ENCODE measurements around the gene MGAT4A. TPM values are rescaled to one million over a fixed set of nuclear protein-coding genes. Genes with fewer than 3 reads are reported as not detected.
A peak's percentile ranks its signal among the peaks of the same experiment; 100 is the strongest.
"Not testable (repeated sequence)": the region's sequence is repeated elsewhere in the genome, so short reads cannot be mapped to it uniquely, and the experiment has no call there.

The MGAT4A gene
- total RNA-seq, 3 donors from 2014 or later: 24.8 to 33.1 (median 32.4) TPM

GRCh38 chr2:98615481-98615880 lies 115.5 kb downstream of the MGAT4A start:
- Mint-ChIP-seq H3K27me3 (ENCODE audit: low read depth) (no peaks in the 10 kb centered on the region), H3K9me3 (no peaks in the 10 kb centered on the region), H3K36me3 (ENCODE audit: insufficient read depth) (peaks cover 54% of the 10 kb centered on the region), H3K4me3 (no peak overlapping the region), H3K4me1 (ENCODE audit: low read depth) (peaks cover 53% of the 10 kb centered on the region)
- ATAC-seq: no peak
- DNase-seq: no peak

GRCh38 chr2:98614024-98614739 lies 116.8 kb downstream of the MGAT4A start:
- Mint-ChIP-seq H3K4me3 (no peak overlapping the region), H3K9me3 (no peaks in the 10 kb centered on the region), H3K4me1 (ENCODE audit: low read depth) (peaks cover 58% of the 10 kb centered on the region), H3K27me3 (ENCODE audit: low read depth) (no peaks in the 10 kb centered on the region), H3K36me3 (ENCODE audit: insufficient read depth) (peaks cover 53% of the 10 kb centered on the region)
- DNase-seq: no peak
- ATAC-seq: no peak

- no peak for DNase-seq
- Mint-ChIP-seq H3K36me3 (ENCODE audit: insufficient read depth) (peaks cover 21% of the 10 kb centered on the region), H3K27me3 (ENCODE audit: low read depth) (no peaks in the 10 kb centered on the region), H3K4me3 (peak overlapping the region; percentile 84), H3K4me1 (ENCODE audit: low read depth) (peaks cover 71% of the 10 kb centered on the region), H3K9me3 (no peaks in the 10 kb centered on the region)
- ATAC-seq: peak in 1 of 2 donors; percentile 7
These were observed 121.8 kb downstream of the MGAT4A start for GRCh38 chr2:98608962-98609604.

- no peaks in the 10 kb centered on the region for H3K9me3 Mint-ChIP-seq
- peak; percentile 91 to 93 for ATAC-seq
- DNase-seq: peak; percentile 84
These were observed 122.6 kb downstream of the MGAT4A start, which contains the start of the genes COA5 and UNC50 for GRCh38 chr2:98608116-98608961. TSS of gene COA5 (minus strand) at chr2:98608512. CDS start at chr2:98608405, 107 bp downstream. TSS of gene UNC50 (plus strand) at chr2:98608589. CDS start at chr2:98609760, 1,171 bp downstream.

GRCh38 chr2:98607741-98608115 lies 123.2 kb downstream of the MGAT4A start:
- peak overlapping the region; percentile 84 for H3K4me3 Mint-ChIP-seq
- peaks cover 12% of the 10 kb centered on the region for H3K36me3 Mint-ChIP-seq (ENCODE audit: insufficient read depth)
- H3K27me3 Mint-ChIP-seq (ENCODE audit: low read depth): no peaks in the 10 kb centered on the region
- DNase-seq (no peak), ATAC-seq (peak in 1 of 2 donors; percentile 5)
- no peaks in the 10 kb centered on the region for H3K9me3 Mint-ChIP-seq
- H3K4me1 Mint-ChIP-seq (ENCODE audit: low read depth): peaks cover 62% of the 10 kb centered on the region

More at GRCh38 chr2:98608116-98608961, 122.6 kb downstream of the MGAT4A start, which contains the start of the genes COA5 and UNC50:
- Mint-ChIP-seq H3K4me3 (peak within 1 kb of the TSS; percentile 84), H3K4me1 (ENCODE audit: low read depth) (peaks cover 67% of the 10 kb centered on the region), H3K27me3 (ENCODE audit: low read depth) (no peaks in the 10 kb centered on the region), H3K36me3 (ENCODE audit: insufficient read depth) (peaks cover 17% of the 10 kb centered on the region)

- Mint-ChIP-seq H3K27me3 (ENCODE audit: low read depth) (no peaks in the 10 kb centered on the region), H3K4me3 (peak overlapping the region; percentile 84), H3K4me1 (ENCODE audit: low read depth) (peaks cover 62% of the 10 kb centered on the region), H3K9me3 (no peaks in the 10 kb centered on the region), H3K36me3 (ENCODE audit: insufficient read depth) (peaks cover 12% of the 10 kb centered on the region)
- no peak for DNase-seq
- ATAC-seq: no peak
These were observed 123.8 kb downstream of the MGAT4A start for GRCh38 chr2:98607104-98607503.

GRCh38 chr2:98606431-98606830 lies 124.5 kb downstream of the MGAT4A start:
- H3K27me3 Mint-ChIP-seq (ENCODE audit: low read depth): no peaks in the 10 kb centered on the region
- peaks cover 12% of the 10 kb centered on the region for H3K36me3 Mint-ChIP-seq (ENCODE audit: insufficient read depth)
- peaks cover 59% of the 10 kb centered on the region for H3K4me1 Mint-ChIP-seq (ENCODE audit: low read depth)
- ATAC-seq (no peak), DNase-seq (no peak)
- no peaks in the 10 kb centered on the region for H3K9me3 Mint-ChIP-seq
- peak overlapping the region; percentile 84 for H3K4me3 Mint-ChIP-seq

- H3K9me3 Mint-ChIP-seq: no peaks in the 10 kb centered on the region
- ATAC-seq (no peak), DNase-seq (no peak)
- H3K4me3 Mint-ChIP-seq: no peak overlapping the region
- peaks cover 45% of the 10 kb centered on the region for H3K4me1 Mint-ChIP-seq (ENCODE audit: low read depth)
- H3K27me3 Mint-ChIP-seq (ENCODE audit: low read depth): no peaks in the 10 kb centered on the region
- H3K36me3 Mint-ChIP-seq (ENCODE audit: insufficient read depth): peaks cover 6% of the 10 kb centered on the region
These were observed 125.9 kb downstream of the MGAT4A start for GRCh38 chr2:98605076-98605475.

- no peak for DNase-seq
- no peaks in the 10 kb centered on the region for H3K9me3 Mint-ChIP-seq
- H3K36me3 Mint-ChIP-seq (ENCODE audit: insufficient read depth): peaks cover 6% of the 10 kb centered on the region
- H3K27me3 Mint-ChIP-seq (ENCODE audit: low read depth): no peaks in the 10 kb centered on the region
- no peak for ATAC-seq
- peaks cover 40% of the 10 kb centered on the region for H3K4me1 Mint-ChIP-seq (ENCODE audit: low read depth)
- no peak overlapping the region for H3K4me3 Mint-ChIP-seq
These were observed 126.4 kb downstream of the MGAT4A start for GRCh38 chr2:98604547-98604946.

- peaks cover 16% of the 10 kb centered on the region for H3K36me3 Mint-ChIP-seq (ENCODE audit: insufficient read depth)
- H3K27me3 Mint-ChIP-seq (ENCODE audit: low read depth): no peaks in the 10 kb centered on the region
- H3K9me3 Mint-ChIP-seq: no peaks in the 10 kb centered on the region
- DNase-seq: no peak
- peaks cover 36% of the 10 kb centered on the region for H3K4me1 Mint-ChIP-seq (ENCODE audit: low read depth)
- ATAC-seq: peak; percentile 39 to 77
- no peak overlapping the region for H3K4me3 Mint-ChIP-seq
These were observed 129.3 kb downstream of the MGAT4A start for GRCh38 chr2:98601532-98602132.

GRCh38 chr2:98598781-98599428 lies 132.0 kb downstream of the MGAT4A start:
- H3K27me3 Mint-ChIP-seq (ENCODE audit: low read depth): no peaks in the 10 kb centered on the region
- no peak for ATAC-seq

GRCh38 chr2:98594665-98595064 lies 136.3 kb downstream of the MGAT4A start:
- DNase-seq; H3K27me3 Mint-ChIP-seq (ENCODE audit: low read depth); H3K4me1 Mint-ChIP-seq (ENCODE audit: low read depth); H3K9me3 Mint-ChIP-seq; H3K4me3 Mint-ChIP-seq; ATAC-seq: not testable (repeated sequence)
- H3K36me3 Mint-ChIP-seq (ENCODE audit: insufficient read depth): peaks cover 49% of the 10 kb centered on the region

More at GRCh38 chr2:98598781-98599428, 132.0 kb downstream of the MGAT4A start:
- peaks cover 30% of the 10 kb centered on the region for H3K36me3 Mint-ChIP-seq (ENCODE audit: insufficient read depth)
- no peak overlapping the region for H3K4me3 Mint-ChIP-seq
- H3K9me3 Mint-ChIP-seq: peaks cover 1% of the 10 kb centered on the region
- peaks cover 12% of the 10 kb centered on the region for H3K4me1 Mint-ChIP-seq (ENCODE audit: low read depth)
- no peak for DNase-seq

GRCh38 chr2:98592565-98592964 lies 138.4 kb downstream of the MGAT4A start:
- H3K4me1 Mint-ChIP-seq (ENCODE audit: low read depth): peaks cover 7% of the 10 kb centered on the region
- DNase-seq: no peak
- H3K4me3 Mint-ChIP-seq: no peak overlapping the region
- H3K9me3 Mint-ChIP-seq: peaks cover 3% of the 10 kb centered on the region
- peaks cover 48% of the 10 kb centered on the region for H3K36me3 Mint-ChIP-seq (ENCODE audit: insufficient read depth)
- ATAC-seq: no peak
- H3K27me3 Mint-ChIP-seq (ENCODE audit: low read depth): no peaks in the 10 kb centered on the region

Measured in activated T-cell treated with anti-CD3 and anti-CD28 coated beads, Interleukin-2, amount 50 U/mL, for 4 hours (primary cell).